Kidney tubule cell (primary cell): ENCODE results near the gene VPS8.
"Not testable (repeated sequence)": the region's sequence is repeated elsewhere in the genome, so short reads cannot be mapped to it uniquely, and the experiment has no call there.

Source experiments
- DNase-seq: peaks from one replicate; pipeline ENCODE4 v3.0.0-alpha.2; 2018; ENCODE audit warnings: low spot score

The VPS8 gene

GRCh38 chr3:184872200-184872599, 60.2 kb downstream of the VPS8 start:
- DNase-seq: no peak

- peak; percentile 55 for DNase-seq
These were observed 61.2 kb downstream of the VPS8 start for GRCh38 chr3:184873141-184873540.

GRCh38 chr3:184874709-184875644, 63.0 kb downstream of the VPS8 start:
- DNase-seq: peak; percentile 44

GRCh38 chr3:184880276-184881019, 68.5 kb downstream of the VPS8 start:
- no peak for DNase-seq

- DNase-seq: no peak
These were observed 72.5 kb downstream of the VPS8 start for GRCh38 chr3:184884359-184885017.

- no peak for DNase-seq
These were observed 73.1 kb downstream of the VPS8 start for GRCh38 chr3:184885112-184885511.

GRCh38 chr3:184887574-184887973, 75.6 kb downstream of the VPS8 start:
- no peak for DNase-seq

GRCh38 chr3:184889312-184889904, 77.4 kb downstream of the VPS8 start:
- DNase-seq: no peak

- no peak for DNase-seq
These were observed 82.1 kb downstream of the VPS8 start for GRCh38 chr3:184894051-184894450.

- no peak for DNase-seq
These were observed 83.4 kb downstream of the VPS8 start for GRCh38 chr3:184895350-184895749.

GRCh38 chr3:184896336-184896735, 84.4 kb downstream of the VPS8 start:
- no peak for DNase-seq

GRCh38 chr3:184899953-184900595, 88.1 kb downstream of the VPS8 start:
- DNase-seq: no peak

GRCh38 chr3:184907031-184907430, 95.1 kb downstream of the VPS8 start:
- not testable (repeated sequence) for DNase-seq

GRCh38 chr3:184907681-184908649, 96.0 kb downstream of the VPS8 start:
- no peak for DNase-seq

- DNase-seq: no peak
These were observed 96.9 kb downstream of the VPS8 start for GRCh38 chr3:184908859-184909258.

- DNase-seq: no peak
These were observed 98.7 kb downstream of the VPS8 start for GRCh38 chr3:184910664-184911063.

- no peak for DNase-seq
These were observed 99.6 kb downstream of the VPS8 start for GRCh38 chr3:184911570-184911969.

- no peak for DNase-seq
These were observed 100.2 kb downstream of the VPS8 start for GRCh38 chr3:184912163-184912562.

GRCh38 chr3:184914628-184915027, 102.7 kb downstream of the VPS8 start:
- no peak for DNase-seq

- no peak for DNase-seq
These were observed 106.8 kb downstream of the VPS8 start for GRCh38 chr3:184918750-184919149.
